ENCODE data around the gene TENM3.

DNA sequence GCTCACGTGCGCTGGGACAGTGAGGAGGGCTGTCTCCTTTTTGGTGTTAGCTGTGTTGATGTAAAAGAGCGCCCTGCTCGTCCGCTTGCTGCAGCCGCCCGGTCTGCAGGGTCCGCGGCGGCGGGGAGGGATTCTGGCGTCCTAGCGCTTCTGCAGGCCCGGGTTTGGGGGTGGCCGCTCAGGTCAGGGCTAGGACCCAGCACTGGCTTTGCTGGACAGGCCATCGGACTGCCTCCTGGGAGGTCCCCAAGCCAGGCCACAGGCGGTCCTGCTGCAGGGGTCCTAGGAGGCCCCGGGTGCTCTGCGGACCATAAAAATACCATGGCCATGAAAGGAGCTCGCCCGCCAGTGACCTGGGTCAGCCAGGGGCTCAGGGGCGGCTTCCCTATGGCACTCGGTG lies 365.3 kb downstream of the TENM3 start:
- TF ChIP-seq ZNF138 (CRISPR knock-in tag; conservative IDR thresholded peaks at IDR 0.05) (no peak), JAZF1 (CRISPR knock-in tag; IDR thresholded peaks at IDR 0.05) (no peak), CTCF (IDR thresholded peaks at IDR 0.05) (no peak), FOXP1 (CRISPR knock-in tag; IDR thresholded peaks at IDR 0.05; ENCODE audit: borderline replicate concordance) (no peak), ATF1 (CRISPR knock-in tag; IDR thresholded peaks at IDR 0.05) (no peak), CREB1 (CRISPR knock-in tag; IDR thresholded peaks at IDR 0.05) (no peak), FOXK1 (CRISPR knock-in tag; IDR thresholded peaks at IDR 0.05) (no peak), ZNF263 (CRISPR knock-in tag; IDR thresholded peaks at IDR 0.05; ENCODE audit: low read depth) (no peak)
- TF ChIP-seq, protein P1, sequence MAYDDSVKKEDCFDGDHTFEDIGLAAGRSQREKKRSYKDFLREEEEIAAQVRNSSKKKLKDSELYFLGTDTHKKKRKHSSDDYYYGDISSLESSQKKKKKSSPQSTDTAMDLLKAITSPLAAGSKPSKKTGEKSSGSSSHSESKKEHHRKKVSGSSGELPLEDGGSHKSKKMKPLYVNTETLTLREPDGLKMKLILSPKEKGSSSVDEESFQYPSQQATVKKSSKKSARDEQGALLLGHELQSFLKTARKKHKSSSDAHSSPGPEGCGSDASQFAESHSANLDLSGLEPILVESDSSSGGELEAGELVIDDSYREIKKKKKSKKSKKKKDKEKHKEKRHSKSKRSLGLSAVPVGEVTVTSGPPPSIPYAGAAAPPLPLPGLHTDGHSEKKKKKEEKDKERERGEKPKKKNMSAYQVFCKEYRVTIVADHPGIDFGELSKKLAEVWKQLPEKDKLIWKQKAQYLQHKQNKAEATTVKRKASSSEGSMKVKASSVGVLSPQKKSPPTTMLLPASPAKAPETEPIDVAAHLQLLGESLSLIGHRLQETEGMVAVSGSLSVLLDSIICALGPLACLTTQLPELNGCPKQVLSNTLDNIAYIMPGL (CRISPR knock-in tag; IDR thresholded peaks at IDR 0.05): no peak
- TF ChIP-seq, protein P2, sequence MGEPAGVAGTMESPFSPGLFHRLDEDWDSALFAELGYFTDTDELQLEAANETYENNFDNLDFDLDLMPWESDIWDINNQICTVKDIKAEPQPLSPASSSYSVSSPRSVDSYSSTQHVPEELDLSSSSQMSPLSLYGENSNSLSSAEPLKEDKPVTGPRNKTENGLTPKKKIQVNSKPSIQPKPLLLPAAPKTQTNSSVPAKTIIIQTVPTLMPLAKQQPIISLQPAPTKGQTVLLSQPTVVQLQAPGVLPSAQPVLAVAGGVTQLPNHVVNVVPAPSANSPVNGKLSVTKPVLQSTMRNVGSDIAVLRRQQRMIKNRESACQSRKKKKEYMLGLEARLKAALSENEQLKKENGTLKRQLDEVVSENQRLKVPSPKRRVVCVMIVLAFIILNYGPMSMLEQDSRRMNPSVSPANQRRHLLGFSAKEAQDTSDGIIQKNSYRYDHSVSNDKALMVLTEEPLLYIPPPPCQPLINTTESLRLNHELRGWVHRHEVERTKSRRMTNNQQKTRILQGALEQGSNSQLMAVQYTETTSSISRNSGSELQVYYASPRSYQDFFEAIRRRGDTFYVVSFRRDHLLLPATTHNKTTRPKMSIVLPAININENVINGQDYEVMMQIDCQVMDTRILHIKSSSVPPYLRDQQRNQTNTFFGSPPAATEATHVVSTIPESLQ (CRISPR knock-in tag; IDR thresholded peaks at IDR 0.05): no peak
